ENCODE data around the gene TBC1D4.
"Not testable (repeated sequence)": the region's sequence is repeated elsewhere in the genome, so short reads cannot be mapped to it uniquely, and the experiment has no call there.

TBC1D4 gene

GRCh38 chr13:75302071-75302698, 179.8 kb downstream of the TBC1D4 start:
- H3K36me3 ChIP-seq (ENCODE audit: control insufficient read depth, insufficient read depth, low read length) = no peaks in the 10 kb centered on the region
- H3K4me3 ChIP-seq (ENCODE audit: low read depth, low read length) = no peak overlapping the region
- no peak overlapping the region for H3K9ac ChIP-seq (ENCODE audit: low read length)
- no peaks in the 10 kb centered on the region for H3K9me3 ChIP-seq (ENCODE audit: control insufficient read depth, insufficient read depth, low read depth, low read length)
- no peak overlapping the region for H3K27ac ChIP-seq (ENCODE audit: low read depth, low read length)
- no peaks in the 10 kb centered on the region for H3K4me1 ChIP-seq (ENCODE audit: control insufficient read depth, insufficient read depth, low read length)
- H3K27me3 ChIP-seq (ENCODE audit: control insufficient read depth, insufficient read depth, low read length) = no peaks in the 10 kb centered on the region

- Histone ChIP-seq H3K4me1 (ENCODE audit: control insufficient read depth, insufficient read depth, low read length) (no peaks in the 10 kb centered on the region), H3K27me3 (ENCODE audit: control insufficient read depth, insufficient read depth, low read length) (no peaks in the 10 kb centered on the region), H3K27ac (ENCODE audit: low read depth, low read length) (no peak overlapping the region), H3K36me3 (ENCODE audit: control insufficient read depth, insufficient read depth, low read length) (no peaks in the 10 kb centered on the region), H3K4me3 (ENCODE audit: low read depth, low read length) (no peak overlapping the region), H3K9ac (ENCODE audit: low read length) (no peak overlapping the region), H3K9me3 (ENCODE audit: control insufficient read depth, insufficient read depth, low read depth, low read length) (no peaks in the 10 kb centered on the region)
These were observed 181.8 kb downstream of the TBC1D4 start for GRCh38 chr13:75299913-75300862.

- Histone ChIP-seq H3K9ac (ENCODE audit: low read length) (no peak overlapping the region), H3K27me3 (ENCODE audit: control insufficient read depth, insufficient read depth, low read length) (no peaks in the 10 kb centered on the region), H3K9me3 (ENCODE audit: control insufficient read depth, insufficient read depth, low read depth, low read length) (no peaks in the 10 kb centered on the region), H3K27ac (ENCODE audit: low read depth, low read length) (no peak overlapping the region), H3K36me3 (ENCODE audit: control insufficient read depth, insufficient read depth, low read length) (no peaks in the 10 kb centered on the region), H3K4me3 (ENCODE audit: low read depth, low read length) (no peak overlapping the region), H3K4me1 (ENCODE audit: control insufficient read depth, insufficient read depth, low read length) (no peaks in the 10 kb centered on the region)
These were observed 182.7 kb downstream of the TBC1D4 start for GRCh38 chr13:75299246-75299645.

- no peak overlapping the region for H3K4me3 ChIP-seq (ENCODE audit: low read depth, low read length)
- no peaks in the 10 kb centered on the region for H3K36me3 ChIP-seq (ENCODE audit: control insufficient read depth, insufficient read depth, low read length)
- peaks cover 10% of the 10 kb centered on the region; the same call in 1 of the 2 replicates for H3K4me1 ChIP-seq (ENCODE audit: control insufficient read depth, insufficient read depth, low read length)
These were observed 185.3 kb downstream of the TBC1D4 start for GRCh38 chr13:75296641-75297040.

GRCh38 chr13:75295201-75295600, 186.8 kb downstream of the TBC1D4 start:
- peaks cover 10% of the 10 kb centered on the region; the same call in 1 of the 2 replicates for H3K4me1 ChIP-seq (ENCODE audit: control insufficient read depth, insufficient read depth, low read length)
- no peak overlapping the region for H3K9ac ChIP-seq (ENCODE audit: low read length)
- H3K4me3 ChIP-seq (ENCODE audit: low read depth, low read length) = no peak overlapping the region
- H3K36me3 ChIP-seq (ENCODE audit: control insufficient read depth, insufficient read depth, low read length) = no peaks in the 10 kb centered on the region
- no peak overlapping the region for H3K27ac ChIP-seq (ENCODE audit: low read depth, low read length)
- no peaks in the 10 kb centered on the region for H3K9me3 ChIP-seq (ENCODE audit: control insufficient read depth, insufficient read depth, low read depth, low read length)
- H3K27me3 ChIP-seq (ENCODE audit: control insufficient read depth, insufficient read depth, low read length) = no peaks in the 10 kb centered on the region

More at GRCh38 chr13:75296641-75297040, 185.3 kb downstream of the TBC1D4 start:
- Histone ChIP-seq H3K9ac (ENCODE audit: low read length) (no peak overlapping the region), H3K9me3 (ENCODE audit: control insufficient read depth, insufficient read depth, low read depth, low read length) (no peaks in the 10 kb centered on the region), H3K27ac (ENCODE audit: low read depth, low read length) (no peak overlapping the region), H3K27me3 (ENCODE audit: control insufficient read depth, insufficient read depth, low read length) (no peaks in the 10 kb centered on the region)

- Histone ChIP-seq H3K9ac (ENCODE audit: low read length) (no peak overlapping the region), H3K4me1 (ENCODE audit: control insufficient read depth, insufficient read depth, low read length) (peaks cover 10% of the 10 kb centered on the region; the same call in 1 of the 2 replicates), H3K27me3 (ENCODE audit: control insufficient read depth, insufficient read depth, low read length) (no peaks in the 10 kb centered on the region), H3K27ac (ENCODE audit: low read depth, low read length) (no peak overlapping the region), H3K9me3 (ENCODE audit: control insufficient read depth, insufficient read depth, low read depth, low read length) (no peaks in the 10 kb centered on the region), H3K4me3 (ENCODE audit: low read depth, low read length) (no peak overlapping the region), H3K36me3 (ENCODE audit: control insufficient read depth, insufficient read depth, low read length) (no peaks in the 10 kb centered on the region)
These were observed 187.9 kb downstream of the TBC1D4 start for GRCh38 chr13:75294110-75294509.

- peaks cover 11% of the 10 kb centered on the region for H3K36me3 ChIP-seq (ENCODE audit: control insufficient read depth, insufficient read depth, low read length)
These were observed 196.7 kb downstream of the TBC1D4 start for GRCh38 chr13:75285310-75285709.

GRCh38 chr13:75279834-75280369, 202.1 kb downstream of the TBC1D4 start:
- Histone ChIP-seq H3K9me3 (ENCODE audit: control insufficient read depth, insufficient read depth, low read depth, low read length) (peaks cover 28% of the 10 kb centered on the region), H3K4me1 (ENCODE audit: control insufficient read depth, insufficient read depth, low read length) (no peaks in the 10 kb centered on the region), H3K9ac (ENCODE audit: low read length) (no peak overlapping the region), H3K27me3 (ENCODE audit: control insufficient read depth, insufficient read depth, low read length) (no peaks in the 10 kb centered on the region), H3K4me3 (ENCODE audit: low read depth, low read length) (no peak overlapping the region), H3K36me3 (ENCODE audit: control insufficient read depth, insufficient read depth, low read length) (peaks cover 2% of the 10 kb centered on the region; the same call in 1 of the 2 replicates), H3K27ac (ENCODE audit: low read depth, low read length) (no peak overlapping the region)

More at GRCh38 chr13:75285310-75285709, 196.7 kb downstream of the TBC1D4 start:
- Histone ChIP-seq H3K4me3 (ENCODE audit: low read depth, low read length) (no peak overlapping the region), H3K4me1 (ENCODE audit: control insufficient read depth, insufficient read depth, low read length) (no peaks in the 10 kb centered on the region), H3K9me3 (ENCODE audit: control insufficient read depth, insufficient read depth, low read depth, low read length) (peaks cover 12% of the 10 kb centered on the region; the same call in 1 of the 2 replicates), H3K27me3 (ENCODE audit: control insufficient read depth, insufficient read depth, low read length) (no peaks in the 10 kb centered on the region), H3K27ac (ENCODE audit: low read depth, low read length) (no peak overlapping the region), H3K9ac (ENCODE audit: low read length) (no peak overlapping the region)

- H3K9ac ChIP-seq (ENCODE audit: low read length); H3K27me3 ChIP-seq (ENCODE audit: control insufficient read depth, insufficient read depth, low read length); H3K27ac ChIP-seq (ENCODE audit: low read depth, low read length); H3K36me3 ChIP-seq (ENCODE audit: control insufficient read depth, insufficient read depth, low read length); H3K9me3 ChIP-seq (ENCODE audit: control insufficient read depth, insufficient read depth, low read depth, low read length); H3K4me1 ChIP-seq (ENCODE audit: control insufficient read depth, insufficient read depth, low read length); H3K4me3 ChIP-seq (ENCODE audit: low read depth, low read length): not testable (repeated sequence)
These were observed 208.3 kb downstream of the TBC1D4 start for GRCh38 chr13:75273695-75274094.

GRCh38 chr13:75271846-75272245, 210.1 kb downstream of the TBC1D4 start:
- Histone ChIP-seq H3K4me1 (ENCODE audit: control insufficient read depth, insufficient read depth, low read length) (no peaks in the 10 kb centered on the region), H3K4me3 (ENCODE audit: low read depth, low read length) (no peak overlapping the region), H3K27me3 (ENCODE audit: control insufficient read depth, insufficient read depth, low read length) (no peaks in the 10 kb centered on the region), H3K27ac (ENCODE audit: low read depth, low read length) (no peak overlapping the region), H3K9me3 (ENCODE audit: control insufficient read depth, insufficient read depth, low read depth, low read length) (peaks cover 4% of the 10 kb centered on the region; the same call in 1 of the 2 replicates), H3K36me3 (ENCODE audit: control insufficient read depth, insufficient read depth, low read length) (no peaks in the 10 kb centered on the region), H3K9ac (ENCODE audit: low read length) (no peak overlapping the region)

- not testable (repeated sequence) for H3K4me3 ChIP-seq (ENCODE audit: low read depth, low read length); H3K4me1 ChIP-seq (ENCODE audit: control insufficient read depth, insufficient read depth, low read length); H3K27ac ChIP-seq (ENCODE audit: low read depth, low read length); H3K9me3 ChIP-seq (ENCODE audit: control insufficient read depth, insufficient read depth, low read depth, low read length); H3K9ac ChIP-seq (ENCODE audit: low read length); H3K27me3 ChIP-seq (ENCODE audit: control insufficient read depth, insufficient read depth, low read length); H3K36me3 ChIP-seq (ENCODE audit: control insufficient read depth, insufficient read depth, low read length)
These were observed 213.5 kb downstream of the TBC1D4 start for GRCh38 chr13:75268481-75268880.
